ENCODE measurements around the gene KLF13. TPM values are rescaled to one million over a fixed set of nuclear protein-coding genes. Genes with fewer than 3 reads are reported as not detected.
A peak's percentile ranks its signal among the peaks of the same experiment; 100 is the strongest.

KLF13 gene
- total RNA-seq, 1 donor from 2014 or later: 30.8 TPM

- no peak for DNase-seq
These were observed 55.4 kb downstream of the KLF13 start for GRCh38 chr15:31381801-31382712.

- DNase-seq: no peak
These were observed 56.0 kb downstream of the KLF13 start for GRCh38 chr15:31382713-31383045.

GRCh38 chr15:31383139-31383538, 56.5 kb downstream of the KLF13 start:
- DNase-seq: no peak

DNA sequence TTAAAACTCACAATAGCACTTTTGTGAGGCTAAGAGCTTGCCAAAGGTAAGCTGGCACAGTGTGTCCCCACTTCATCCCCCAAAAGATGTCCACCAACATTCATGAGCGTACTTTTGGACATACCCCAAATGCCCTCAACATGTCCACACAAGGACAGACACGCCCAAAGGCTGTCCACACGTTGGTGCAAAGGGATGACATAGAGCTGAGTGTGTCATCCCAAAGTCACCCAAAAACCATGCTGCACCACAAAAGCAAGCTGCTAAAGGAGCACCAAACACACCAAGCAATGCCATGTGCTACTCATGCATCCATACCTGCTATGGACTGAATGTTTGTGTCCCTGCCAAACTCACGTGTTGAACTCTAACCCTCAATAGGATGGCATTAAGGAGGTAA, 57.9 kb downstream of the KLF13 start:
- no peak for DNase-seq

- DNase-seq: no peak
These were observed 59.1 kb downstream of the KLF13 start for GRCh38 chr15:31385736-31386135.

GRCh38 chr15:31387092-31387478, 60.5 kb downstream of the KLF13 start:
- DNase-seq: no peak

DNA sequence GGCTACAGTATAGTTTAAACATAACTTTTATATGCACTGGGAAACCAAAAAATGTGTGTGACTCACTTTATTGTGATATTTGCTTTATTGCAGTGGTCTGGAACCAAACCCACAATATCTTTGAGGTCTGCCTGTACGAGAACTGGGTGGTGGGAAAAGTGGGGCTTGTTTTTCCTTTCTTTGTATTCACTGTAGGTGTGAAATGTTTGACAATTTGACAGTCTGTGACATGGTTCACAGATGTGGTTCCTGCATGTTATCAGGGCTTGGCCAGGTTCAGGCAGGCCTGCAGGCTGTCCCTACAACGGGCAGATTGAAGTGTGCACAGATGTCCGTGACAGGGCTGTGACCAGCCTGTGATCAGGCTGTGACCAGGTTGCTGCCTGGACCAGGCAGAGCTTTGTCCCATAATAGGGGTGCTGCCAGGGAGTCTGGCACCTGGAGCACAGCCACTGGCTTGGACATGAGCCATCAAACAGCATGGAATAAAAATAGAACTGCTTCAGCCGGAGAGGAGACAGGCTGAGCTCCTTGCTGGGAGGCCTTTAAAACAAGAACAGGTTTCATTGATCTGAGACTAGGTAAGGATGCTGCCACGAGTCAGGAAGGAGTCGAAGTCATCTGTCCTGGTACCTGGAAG, 61.0 kb downstream of the KLF13 start:
- no peak for DNase-seq

GRCh38 chr15:31389576-31389975, 62.9 kb downstream of the KLF13 start:
- no peak for DNase-seq

DNA sequence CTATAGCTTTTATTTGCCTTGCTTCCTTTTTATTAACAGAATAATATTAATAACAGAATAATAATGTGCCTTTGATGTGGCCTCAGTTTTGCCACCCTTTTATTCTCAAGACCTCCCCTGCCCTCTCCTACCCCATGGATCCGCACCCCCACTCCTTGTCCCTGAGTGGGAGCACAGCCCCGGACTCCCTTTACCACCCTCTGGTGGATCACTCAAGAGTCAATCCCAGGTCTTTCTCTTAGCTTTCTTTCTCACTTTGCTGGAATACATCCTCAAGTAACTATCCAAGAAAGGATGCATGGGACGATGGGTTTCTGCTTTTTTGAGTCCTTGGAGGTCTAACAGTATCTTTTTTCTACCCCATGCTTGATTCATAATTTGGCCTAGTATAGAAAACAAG, 63.4 kb downstream of the KLF13 start:
- no peak for DNase-seq

DNA sequence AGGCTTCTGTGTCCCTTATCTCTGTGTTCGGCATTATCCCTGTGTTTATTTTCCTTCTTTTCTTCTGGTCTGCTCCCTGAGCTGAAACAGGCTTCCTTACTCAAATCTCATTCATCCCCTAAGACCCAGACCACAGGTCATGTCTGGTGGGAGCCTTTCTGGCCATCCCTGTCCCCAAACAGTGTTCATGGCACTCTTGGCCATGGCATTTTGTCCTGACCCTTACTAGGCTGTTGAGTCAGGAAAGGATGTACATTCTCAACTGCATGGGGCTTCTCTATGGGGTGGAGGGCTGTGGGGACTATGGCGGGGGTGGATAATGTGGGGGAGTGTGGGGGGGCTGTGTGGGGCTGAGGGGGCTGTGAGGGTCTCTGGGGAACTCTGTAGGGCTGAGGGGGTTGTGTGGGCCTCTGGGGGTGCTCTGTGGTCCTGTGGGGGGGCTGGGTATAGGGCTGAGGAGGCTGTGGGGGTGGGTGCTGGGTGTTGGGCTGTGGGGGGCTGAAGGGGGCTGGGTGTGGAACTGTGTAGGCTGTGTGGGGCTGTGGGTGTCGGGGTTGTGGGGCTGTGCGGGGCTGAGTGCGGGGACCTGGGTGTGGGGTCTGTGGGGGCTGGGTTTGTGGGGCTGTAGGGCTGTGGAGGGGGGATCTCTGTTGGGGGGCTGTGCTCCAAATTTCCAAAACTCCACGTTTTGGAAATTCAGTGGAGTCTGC, 64.3 kb downstream of the KLF13 start:
- DNase-seq: no peak

DNA sequence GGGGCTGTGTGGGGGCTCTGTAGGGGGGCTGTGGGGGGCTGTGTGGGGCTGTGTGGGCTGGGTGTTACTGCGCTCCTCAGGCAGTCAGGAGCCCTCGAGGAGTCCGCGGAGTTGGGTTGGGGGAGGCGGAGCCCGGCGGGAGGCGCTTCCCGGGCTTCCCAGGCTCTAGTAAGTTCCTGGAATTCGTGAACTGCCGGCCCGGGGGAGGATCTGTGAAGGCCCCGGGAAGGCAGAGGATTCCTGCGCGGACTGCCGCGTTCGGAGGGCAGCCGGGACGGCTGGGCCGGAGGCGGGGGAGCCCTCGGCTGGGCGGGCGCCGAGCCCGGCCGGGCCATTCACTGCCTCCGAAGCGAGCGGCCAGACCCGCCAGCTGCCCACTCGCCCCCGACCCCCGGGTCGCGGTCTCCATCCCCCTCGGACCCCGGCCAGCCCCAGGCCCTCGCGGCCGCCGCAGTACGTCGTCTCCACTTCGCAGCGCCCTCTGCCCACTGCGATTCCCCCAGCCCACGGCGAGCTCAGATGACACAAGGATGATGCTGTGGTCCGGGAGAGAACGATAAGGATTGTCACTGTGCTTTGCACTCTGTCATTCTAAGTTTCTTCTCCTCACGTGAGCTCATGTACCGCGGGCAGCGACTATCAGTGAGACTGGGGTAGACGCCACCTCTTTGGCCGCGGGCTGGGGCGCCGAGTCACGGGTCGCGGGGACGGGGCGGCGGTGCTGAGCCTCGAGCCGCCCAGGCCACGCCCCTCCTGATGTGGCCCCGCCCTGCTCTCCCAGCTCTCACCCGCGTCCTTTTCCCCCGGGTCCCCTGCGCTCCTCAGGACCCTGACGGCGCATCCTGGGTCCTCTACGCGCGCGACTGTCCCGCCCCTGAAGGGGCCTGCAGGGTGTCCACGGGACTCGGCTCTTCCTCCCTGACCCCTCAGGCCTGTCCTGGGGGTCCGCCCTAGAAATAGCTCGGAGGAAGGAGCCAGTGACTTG, 65.3 kb downstream of the KLF13 start:
- peak; percentile 45 for DNase-seq

GRCh38 chr15:31392761-31393401, 66.2 kb downstream of the KLF13 start:
- no peak for DNase-seq

GRCh38 chr15:31393444-31394091, 66.9 kb downstream of the KLF13 start:
- no peak for DNase-seq

DNA sequence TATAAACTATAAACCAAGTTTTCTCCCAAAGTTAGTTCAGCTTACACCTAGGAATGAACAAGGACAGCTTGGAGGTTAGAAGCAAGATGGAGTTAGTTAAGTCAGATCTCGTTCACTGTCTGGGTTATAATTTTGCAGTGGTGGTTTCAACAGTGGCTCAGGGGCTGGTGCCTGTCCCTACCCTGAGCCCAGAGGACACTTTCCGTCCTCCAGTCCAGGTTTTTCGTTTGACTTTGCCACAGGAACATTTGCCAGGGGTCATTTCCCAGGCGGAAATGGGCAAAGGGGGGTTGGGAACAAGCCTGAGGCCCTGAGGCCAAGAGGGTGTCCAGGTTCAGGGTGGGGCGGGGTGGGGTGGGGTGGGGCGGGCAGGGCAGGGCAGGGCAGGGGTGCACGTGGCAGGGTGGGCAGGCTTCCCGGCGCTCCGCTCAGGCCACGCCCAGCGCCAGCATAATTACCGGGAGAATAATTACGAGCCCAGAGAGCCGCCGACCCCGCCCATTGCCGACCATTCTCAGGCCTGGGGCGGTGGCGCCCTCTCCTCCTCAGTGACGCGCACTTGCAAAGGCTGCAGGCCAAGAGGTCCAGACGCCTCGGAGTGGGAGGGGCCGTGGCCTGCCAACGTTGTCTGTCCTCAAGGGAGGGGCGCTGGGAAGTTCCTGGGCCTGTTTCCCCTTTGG, 70.4 kb downstream of the KLF13 start:
- DNase-seq: peak; percentile 27

GRCh38 chr15:31397851-31398661, 71.4 kb downstream of the KLF13 start:
- peak; percentile 4 for DNase-seq

DNA sequence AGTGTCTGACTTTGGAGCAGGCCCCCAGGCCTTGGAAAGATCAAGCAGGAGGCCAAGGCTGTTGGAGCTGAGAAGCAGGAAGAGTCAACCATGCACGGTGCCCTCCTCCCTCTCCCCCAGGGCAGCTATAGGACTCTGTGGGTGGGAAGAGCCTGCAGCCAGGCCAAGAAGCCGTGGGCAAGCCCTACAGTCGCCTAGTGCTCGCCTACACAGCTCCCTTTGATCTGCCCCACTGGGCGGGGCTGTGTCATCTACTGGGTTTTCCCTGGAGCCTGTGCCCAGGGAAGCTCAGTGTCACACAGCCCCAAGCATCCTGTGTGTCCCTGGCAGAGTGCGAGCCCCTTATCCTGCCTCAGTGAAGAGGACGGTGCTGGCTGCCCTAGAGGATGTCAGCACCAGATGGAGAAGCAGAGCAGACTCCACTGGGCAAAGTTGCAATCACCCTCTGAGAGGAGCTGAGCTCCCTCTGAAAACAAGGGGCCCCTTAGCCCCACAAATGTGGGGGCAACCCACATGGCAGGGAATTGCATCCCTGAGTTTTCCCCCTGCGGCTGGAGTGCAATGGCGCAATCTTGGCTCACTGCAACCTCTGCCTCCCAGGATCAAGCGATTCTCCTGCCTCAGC, 72.2 kb downstream of the KLF13 start:
- DNase-seq: no peak

DNA sequence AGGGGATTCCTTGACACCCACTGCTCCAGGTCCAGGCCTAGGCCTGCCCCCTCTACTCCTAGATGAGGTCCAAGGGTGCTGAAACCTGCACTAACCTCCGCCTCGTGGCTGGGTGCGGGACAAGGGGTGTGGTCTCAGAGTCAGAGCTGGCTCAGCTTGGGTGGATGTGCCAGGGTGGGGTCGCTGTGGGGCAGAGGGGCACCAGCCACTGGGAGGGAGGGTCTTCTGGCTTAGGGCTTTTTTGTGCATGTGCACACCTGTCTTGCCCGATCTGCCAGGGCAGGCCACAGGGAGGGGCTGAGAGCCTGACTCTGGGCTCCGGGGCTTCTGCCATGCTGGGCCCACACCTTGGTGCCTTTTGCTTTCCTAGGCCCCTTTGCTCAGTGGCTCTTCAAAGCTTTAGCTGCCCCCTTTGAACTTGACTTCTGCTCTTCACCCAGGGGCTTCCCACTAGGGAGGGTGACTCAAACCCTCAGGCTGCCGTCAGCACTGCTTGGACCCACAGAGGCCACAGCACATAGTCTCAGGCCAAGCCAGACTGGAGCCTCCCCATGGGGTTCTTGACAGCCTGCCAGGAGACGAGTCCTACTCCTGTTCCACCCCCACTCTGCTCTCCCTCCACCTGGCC, 73.0 kb downstream of the KLF13 start:
- no peak for DNase-seq

DNA sequence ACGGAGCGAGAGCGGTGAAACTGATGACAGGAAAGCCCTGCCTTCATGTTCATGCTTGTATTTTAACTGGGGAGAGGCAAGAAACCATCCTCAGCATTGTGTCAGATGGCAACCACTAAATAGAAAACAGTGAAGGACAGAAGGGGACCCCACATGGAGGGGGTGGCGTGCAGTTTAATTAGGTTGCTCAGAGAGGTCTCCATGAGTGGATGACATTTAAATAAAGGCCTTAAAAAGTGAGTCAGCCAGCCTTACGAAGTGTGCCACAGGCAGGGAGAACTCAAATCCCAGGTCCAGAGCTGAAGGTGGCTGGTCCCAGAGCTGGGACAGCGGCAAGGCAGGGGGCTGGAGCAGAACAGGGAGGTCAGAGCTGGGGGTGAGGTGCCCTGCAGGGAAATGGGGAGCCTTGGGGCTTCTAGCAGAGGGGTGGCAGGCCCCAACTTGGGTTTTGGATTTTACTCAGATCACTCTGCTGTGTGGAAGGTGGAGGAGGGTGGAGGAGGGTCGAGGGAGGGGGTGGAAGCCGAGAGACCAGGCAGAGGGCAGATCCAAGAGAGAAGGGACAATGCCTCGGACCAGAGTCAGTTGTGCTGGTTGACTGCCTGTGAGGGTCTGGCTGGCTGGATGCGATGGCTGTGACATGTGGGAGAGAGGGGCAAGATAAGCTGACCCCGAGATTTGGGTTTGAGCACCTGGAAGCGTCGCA, 73.7 kb downstream of the KLF13 start:
- DNase-seq: no peak

Data from skin of body (tissue), 2 donors.